Kidney (tissue), 14 donors: ENCODE results near the gene SNX14. TPM values are rescaled to one million over a fixed set of nuclear protein-coding genes. Genes with fewer than 3 reads are reported as not detected.

Experiments used
- DNase-seq, 5 donors: peaks; one replicate each; pipeline ENCODE4 v3.0.0-alpha.2; 2013 to 2020
- FAIRE-seq: peaks from 2 replicates; lab custom pipeline; 2012; peaks lifted over from hg19 to GRCh38; lab: Jason Lieb, UNC
- H3K27ac ChIP-seq, 2 donors: one replicate each; pipeline ENCODE4 v1.7.0; 2013; ENCODE audit warnings: low read depth in 2 of 2, low read length in 2 of 2, inconsistent platforms in 1 of 2
- H3K27me3 ChIP-seq: one replicate; pipeline ENCODE4 v1.7.1; 2013; ENCODE audit warnings: low read length, inconsistent platforms; ENCODE audit not compliant: control insufficient read depth, insufficient read depth
- H3K36me3 ChIP-seq, 3 donors: one replicate each; pipeline versions ENCODE4 v1.7.0 to v1.7.1; 2013; ENCODE audit warnings: low read length in 3 of 3, control low read depth in 1 of 3, inconsistent platforms in 1 of 3; ENCODE audit not compliant: insufficient read depth in 3 of 3, control insufficient read depth in 2 of 3
- H3K4me1 ChIP-seq, 3 donors: one replicate each; pipeline versions ENCODE4 v1.7.0 to v1.7.1; 2013; ENCODE audit warnings: low read length in 3 of 3, inconsistent platforms in 1 of 3, low read depth in 1 of 3; ENCODE audit not compliant: control insufficient read depth in 2 of 3, insufficient read depth in 2 of 3
- H3K4me3 ChIP-seq, 3 donors: one replicate each; pipeline versions ENCODE4 v1.7.0 to v1.8.1; 2013; ENCODE audit warnings: low read length in 3 of 3, control low read depth in 1 of 3, inconsistent platforms in 1 of 3
- H3K9ac ChIP-seq, 3 donors: one replicate each; pipeline versions ENCODE4 v1.7.0 to v1.7.1; 2013; ENCODE audit warnings: low read length in 3 of 3, control low read depth in 1 of 3, inconsistent platforms in 1 of 3
- H3K9me3 ChIP-seq, 3 donors: one replicate each; pipeline versions ENCODE4 v1.7.0 to v1.7.1; 2013; ENCODE audit warnings: low read length in 3 of 3, control low read depth in 1 of 3, inconsistent platforms in 1 of 3; ENCODE audit not compliant: control insufficient read depth in 2 of 3, insufficient read depth in 1 of 3
- CTCF ChIP-seq: IDR thresholded peaks from 3 replicates; pipeline ENCODE4 v1.5.1; 2012; ENCODE audit warnings: mild to moderate bottlenecking, moderate library complexity, borderline replicate concordance; ENCODE audit not compliant: insufficient read depth; ENCODE audit errors: extremely low read depth
- intact Hi-C: fragments of 100-400 bp; cut with DNase I; formaldehyde crosslinking; loops from one replicate; pipeline ENCODE4 v1.11.1; 2022
- polyA plus RNA-seq: library from polyadenylated mRNA; stranded (reverse); fragments of 350-450 nt; fragmentation: Illumina TruSeq; extraction: RNeasy Lipid Tissue Mini Kit (QIAGEN cat#74804); gene quantifications from one replicate; pipeline ENCODE4 v1.2.3, GENCODE V29; 2014; ENCODE audit warnings: low read depth, low replicate concordance; ENCODE audit not compliant: insufficient read depth
- total RNA-seq: library from RNA; stranded (reverse); fragmentation: NEBNext Ultra II Directional; extraction: Animal tissue kit (Norgen Biotek cat#: 25700); gene quantifications from one replicate; pipeline ENCODE4 v1.2.1, GENCODE V29; 2021
- donor health status: control.
- donor health status: control.
- donor health status: control.
- donor health status: control.
- donor health status: control.
- donor health status: DM: yes; HTN: yes; CAD: no.
- donor health status: Normal renal cell carcinoma (clear cell type).

The SNX14 gene
- total and polyA plus RNA-seq, 2 donors from 2014 or later: 100 to 125 TPM

GRCh38 chr6:85641897-85642773 is 48.5 kb upstream of the SNX14 start:
- intact Hi-C loops: no loop called here
- peak overlapping the region; percentile 100 for H3K27ac ChIP-seq
- peaks cover 3 to 17% (median 8%) of the 10 kb centered on the region in 3 donors for H3K4me1 ChIP-seq
- DNase-seq: peak; percentile 55 to 90 (median 75)
- H3K27me3 ChIP-seq: no peaks in the 10 kb centered on the region
- peaks cover 4 to 21% (median 5%) of the 10 kb centered on the region in 3 donors for H3K36me3 ChIP-seq
- peak overlapping the region; percentile 89 to 97 (median 95) for H3K9ac ChIP-seq
- H3K9me3 ChIP-seq: no peaks in the 10 kb centered on the region
- TF ChIP-seq CTCF: no peak
- FAIRE-seq: no peak
- H3K4me3 ChIP-seq: peak overlapping the region; percentile 87 to 94 (median 91)

GRCh38 chr6:85641522-85641896 is 47.9 kb upstream of the SNX14 start:
- Histone ChIP-seq H3K27ac (peak overlapping the region; percentile 100), H3K9me3 (no peaks in the 10 kb centered on the region), H3K27me3 (no peaks in the 10 kb centered on the region), H3K9ac (peak overlapping the region; percentile 47 to 97 (median 95)), H3K4me1 (peaks cover 3 to 17% (median 8%) of the 10 kb centered on the region in 3 donors), H3K4me3 (peak overlapping the region; percentile 74 to 91 (median 87)), H3K36me3 (peaks cover 10 to 28% (median 11%) of the 10 kb centered on the region in 3 donors)
- TF ChIP-seq CTCF: no peak
- DNase-seq (peak in 1 of 5 donors; percentile 5), FAIRE-seq (no peak)
- intact Hi-C loops: no loop called here

GRCh38 chr6:85640821-85641220 is 47.2 kb upstream of the SNX14 start:
- no peak for TF ChIP-seq CTCF
- peaks cover 11 to 30% (median 12%) of the 10 kb centered on the region in 3 donors for H3K36me3 ChIP-seq
- H3K9me3 ChIP-seq: no peaks in the 10 kb centered on the region
- no peak overlapping the region for H3K27ac ChIP-seq
- H3K4me1 ChIP-seq: peaks cover 3 to 17% (median 8%) of the 10 kb centered on the region in 3 donors
- H3K4me3 ChIP-seq: peak overlapping the region; percentile 13 to 87 (median 74)
- peak overlapping the region in 1 of 3 donors; percentile 0 for H3K9ac ChIP-seq
- no peaks in the 10 kb centered on the region for H3K27me3 ChIP-seq
- no peak for FAIRE-seq
- intact Hi-C loops: no loop called here
- DNase-seq: peak in 2 of 5 donors; percentile 9 to 23
